SW 1271 (cell line): ENCODE data around the gene CERS6.
"Not testable (repeated sequence)": the region's sequence is repeated elsewhere in the genome, so short reads cannot be mapped to it uniquely, and the experiment has no call there.

Experiments
- DNase-seq, 2 experiments: peaks; one replicate each; lab custom pipeline; 2025; lab: John Stamatoyannopoulos, UW

The CERS6 gene, protein sequence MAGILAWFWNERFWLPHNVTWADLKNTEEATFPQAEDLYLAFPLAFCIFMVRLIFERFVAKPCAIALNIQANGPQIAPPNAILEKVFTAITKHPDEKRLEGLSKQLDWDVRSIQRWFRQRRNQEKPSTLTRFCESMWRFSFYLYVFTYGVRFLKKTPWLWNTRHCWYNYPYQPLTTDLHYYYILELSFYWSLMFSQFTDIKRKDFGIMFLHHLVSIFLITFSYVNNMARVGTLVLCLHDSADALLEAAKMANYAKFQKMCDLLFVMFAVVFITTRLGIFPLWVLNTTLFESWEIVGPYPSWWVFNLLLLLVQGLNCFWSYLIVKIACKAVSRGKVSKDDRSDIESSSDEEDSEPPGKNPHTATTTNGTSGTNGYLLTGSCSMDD

GRCh38 chr2:168455645-168456520 lies at the start of gene CERS6:
Gene CERS6, plus strand, starts transcription at chr2:168456272. Its CDS starts 177 bp downstream, at chr2:168456449.
- DNase-seq: peak; percentile 24 to 73

GRCh38 chr2:168412301-168412700 lies 43.8 kb upstream of the CERS6 start:
- not testable (repeated sequence) for DNase-seq

- DNase-seq: not testable (repeated sequence)
Observed at GRCh38 chr2:168413101-168413500, 43.0 kb upstream of the CERS6 start.

DNA sequence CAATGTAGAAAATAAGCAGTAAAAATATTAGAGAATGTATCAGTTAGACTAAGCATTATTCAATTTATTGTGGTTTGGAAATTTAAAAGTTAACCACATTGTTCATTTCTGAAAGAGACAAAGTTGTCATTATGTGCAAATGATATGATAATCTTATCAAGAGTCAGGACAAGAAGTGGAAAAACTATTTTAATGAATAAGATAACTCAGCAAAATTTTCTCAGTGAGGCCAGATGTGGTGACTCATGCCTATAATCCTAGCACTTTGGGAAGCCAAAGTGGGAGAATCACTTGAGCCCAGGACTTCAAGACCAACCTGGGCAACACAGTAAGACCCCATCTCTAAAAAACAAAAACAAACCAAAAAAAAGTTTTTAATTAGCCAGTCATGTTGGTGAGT lies 39.5 kb upstream of the CERS6 start:
- no peak for DNase-seq

- DNase-seq: no peak
Observed at GRCh38 chr2:168422584-168422983, 33.5 kb upstream of the CERS6 start.

- no peak for DNase-seq
Observed at GRCh38 chr2:168424112-168424951, 31.7 kb upstream of the CERS6 start.

- no peak for DNase-seq
Observed at GRCh38 chr2:168424971-168425370, 31.1 kb upstream of the CERS6 start.

DNA sequence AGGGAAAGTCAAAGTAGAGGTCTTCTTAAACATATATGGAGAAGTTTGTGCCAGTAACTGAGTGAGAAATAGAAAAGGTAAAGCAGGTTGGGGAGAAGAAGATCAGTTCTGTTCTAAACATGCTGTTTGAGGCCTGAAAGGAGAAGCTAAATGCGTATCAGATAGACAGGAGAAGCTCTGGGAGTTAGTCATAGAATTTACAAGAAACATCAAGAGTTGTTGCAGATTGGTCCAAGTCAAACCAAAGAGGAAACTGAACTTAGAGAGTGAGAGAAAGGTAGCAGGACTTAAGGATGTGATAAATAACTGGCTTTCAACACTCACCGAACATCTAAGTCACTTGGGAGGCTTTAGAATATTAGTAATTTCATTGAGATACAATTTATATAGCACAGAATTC lies 29.2 kb upstream of the CERS6 start:
- DNase-seq: no peak

DNA sequence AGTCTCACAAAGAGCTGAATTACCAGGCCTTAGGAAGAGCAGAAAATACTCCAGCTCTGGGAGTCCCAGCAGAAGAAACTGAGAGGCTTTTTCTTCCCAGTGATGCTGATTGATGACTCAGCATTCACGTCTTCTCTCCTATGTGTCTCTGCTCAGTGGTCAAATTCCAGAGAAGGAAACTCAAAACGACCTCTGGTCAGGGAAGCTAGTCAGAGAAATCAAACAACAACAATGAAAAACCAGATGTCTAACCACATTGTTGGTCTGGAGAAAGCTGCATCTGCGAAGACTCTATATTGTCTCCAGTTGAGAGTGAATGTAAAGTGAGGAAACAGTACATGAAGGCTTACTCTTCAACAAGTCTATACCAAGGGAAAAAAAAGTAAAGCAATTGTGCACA lies 28.6 kb upstream of the CERS6 start:
- DNase-seq: no peak

GRCh38 chr2:168428431-168428830 lies 27.6 kb upstream of the CERS6 start:
- DNase-seq: no peak

DNA sequence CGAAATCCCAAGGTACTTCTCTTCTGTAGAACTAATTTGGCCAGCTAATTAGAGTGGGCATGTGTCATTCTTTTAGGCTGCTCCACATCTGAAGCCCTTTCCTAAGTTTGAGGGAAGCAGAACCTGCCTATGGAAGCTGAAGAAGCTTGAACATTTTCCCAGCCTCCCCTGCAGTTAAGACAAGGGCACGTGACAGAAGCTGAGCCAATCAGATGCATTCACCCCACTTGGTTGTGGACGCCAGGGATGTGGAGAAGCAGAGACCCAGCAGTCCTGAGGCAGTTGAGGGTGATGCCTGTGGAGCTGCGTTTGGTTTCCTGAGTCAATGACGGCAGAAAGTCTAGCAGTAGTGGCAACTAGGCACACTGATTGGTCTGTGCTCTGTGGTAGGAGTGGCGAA lies 26.1 kb upstream of the CERS6 start:
- no peak for DNase-seq

DNA sequence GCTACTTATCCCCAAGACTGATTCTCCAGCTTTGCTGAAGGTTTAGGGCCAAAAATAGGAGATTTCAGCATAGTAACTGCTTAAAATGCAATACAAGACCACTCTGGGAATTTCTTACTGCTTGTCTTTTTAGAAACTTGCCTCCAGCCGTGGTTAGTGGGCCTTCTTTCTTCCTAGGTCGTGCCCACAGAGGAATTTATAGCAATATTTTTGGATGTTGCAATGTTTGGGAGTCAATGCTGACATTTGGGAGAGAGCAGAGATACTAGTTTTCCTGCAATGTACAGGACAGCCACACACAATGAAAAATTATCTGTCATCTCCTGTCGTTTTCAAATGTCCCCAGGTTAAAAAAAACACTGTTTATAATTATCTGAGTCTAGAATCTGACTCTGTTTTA lies 25.6 kb upstream of the CERS6 start:
- no peak for DNase-seq

DNA sequence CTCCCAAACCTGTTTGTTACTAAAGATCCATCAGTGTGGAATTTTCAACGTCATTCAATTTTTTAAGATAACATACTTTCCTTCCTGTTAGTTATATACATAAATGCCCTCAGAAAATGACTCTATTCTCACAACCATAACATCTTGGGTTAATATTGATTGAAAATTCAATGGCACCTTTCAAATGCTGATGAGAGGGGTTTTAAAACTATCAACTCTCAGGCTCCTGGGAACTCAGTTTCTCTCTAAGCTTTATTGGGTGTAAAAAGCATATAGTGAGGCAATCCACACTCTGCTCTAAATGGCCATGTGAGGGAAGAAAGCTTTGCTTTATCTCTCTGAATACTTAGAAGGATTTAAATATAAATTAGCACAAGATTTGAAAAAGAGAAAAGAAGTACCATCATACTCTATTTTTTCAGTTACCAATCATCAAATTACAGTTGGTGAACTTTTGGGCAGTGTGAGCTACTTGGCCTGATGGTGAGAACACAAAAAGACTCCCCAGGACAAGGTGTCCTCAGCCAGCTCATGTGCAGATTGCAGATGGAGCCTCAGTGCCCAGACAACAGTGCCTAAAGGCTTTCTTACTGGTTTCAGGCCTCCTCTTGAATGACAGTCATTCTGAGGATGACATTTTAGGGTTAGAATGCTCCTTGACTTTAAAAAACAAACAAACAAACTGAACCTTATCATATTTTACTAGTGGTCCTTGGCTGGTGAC lies 24.6 kb upstream of the CERS6 start:
- no peak for DNase-seq

- DNase-seq: no peak
Observed at GRCh38 chr2:168432100-168432499, 24.0 kb upstream of the CERS6 start.

DNA sequence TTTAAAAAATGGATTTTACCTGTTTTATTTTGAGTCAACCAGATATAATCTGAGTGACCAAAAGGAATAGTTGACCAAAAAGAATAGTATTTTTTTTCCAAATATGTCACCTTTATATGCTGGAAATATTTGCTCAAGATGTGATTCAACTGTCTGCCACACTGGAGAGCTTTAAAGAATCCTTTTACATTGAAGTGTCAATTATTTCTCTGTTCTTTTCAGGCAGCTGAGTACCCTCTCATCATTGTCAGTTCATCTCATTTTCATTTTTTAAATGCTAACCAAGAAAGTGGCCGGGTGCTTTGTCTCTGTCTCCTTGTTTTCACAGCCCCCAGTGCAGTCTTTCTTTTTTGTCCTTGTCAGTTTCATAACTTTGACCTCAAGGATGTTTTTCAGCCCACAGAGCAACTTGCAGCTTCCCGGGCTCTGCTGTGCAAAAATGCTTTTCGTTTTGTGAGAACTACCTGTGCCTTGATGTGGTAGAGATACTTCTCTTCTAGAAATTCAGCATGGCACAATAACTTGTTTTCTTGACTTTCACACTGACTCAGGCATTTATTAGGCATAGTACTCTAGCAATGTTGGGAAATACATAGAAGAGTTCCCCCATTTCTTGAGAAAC lies 23.4 kb upstream of the CERS6 start:
- no peak for DNase-seq

DNA sequence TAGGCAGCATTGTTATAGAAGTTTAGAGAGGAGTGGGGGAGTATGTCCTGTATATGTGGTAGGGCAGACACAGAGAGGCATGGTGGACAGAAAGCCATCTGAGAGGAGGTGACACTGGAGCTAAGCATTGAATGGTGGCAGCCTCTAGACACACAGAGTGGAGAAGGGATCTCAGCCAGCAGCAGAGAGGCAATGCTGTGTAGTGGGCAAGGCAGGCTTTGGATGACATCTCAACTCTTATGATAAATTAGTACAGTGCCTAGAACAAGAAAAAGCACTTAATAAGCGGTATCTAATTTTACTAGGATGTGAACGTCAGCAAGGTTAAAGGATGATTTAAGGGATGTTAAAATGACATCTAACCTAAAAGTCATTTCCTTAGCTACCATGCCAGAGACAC lies 22.5 kb upstream of the CERS6 start:
- no peak for DNase-seq

GRCh38 chr2:168434146-168434545 lies 21.9 kb upstream of the CERS6 start:
- no peak for DNase-seq

DNA sequence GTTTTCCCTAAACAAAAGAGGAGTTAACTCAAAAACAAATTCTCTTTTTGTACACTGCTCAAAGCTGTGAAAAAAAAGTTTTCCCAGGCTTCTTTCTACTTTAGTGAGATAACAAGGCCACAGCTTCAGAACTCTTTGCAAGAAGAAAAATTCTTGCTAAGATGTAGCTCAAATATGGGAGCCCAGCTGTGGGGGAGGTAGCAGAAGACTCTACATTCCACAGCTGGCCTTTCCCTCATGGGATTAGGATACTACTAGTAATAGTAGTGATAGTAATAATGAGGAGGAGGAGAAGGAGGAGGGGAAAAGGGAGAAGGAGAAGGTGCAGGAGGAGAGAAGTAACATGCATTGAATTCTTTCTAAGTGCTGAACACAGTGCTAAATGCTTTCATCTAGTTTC lies 19.2 kb upstream of the CERS6 start:
- no peak for DNase-seq

GRCh38 chr2:168438553-168438952 lies 17.5 kb upstream of the CERS6 start:
- no peak for DNase-seq

DNA sequence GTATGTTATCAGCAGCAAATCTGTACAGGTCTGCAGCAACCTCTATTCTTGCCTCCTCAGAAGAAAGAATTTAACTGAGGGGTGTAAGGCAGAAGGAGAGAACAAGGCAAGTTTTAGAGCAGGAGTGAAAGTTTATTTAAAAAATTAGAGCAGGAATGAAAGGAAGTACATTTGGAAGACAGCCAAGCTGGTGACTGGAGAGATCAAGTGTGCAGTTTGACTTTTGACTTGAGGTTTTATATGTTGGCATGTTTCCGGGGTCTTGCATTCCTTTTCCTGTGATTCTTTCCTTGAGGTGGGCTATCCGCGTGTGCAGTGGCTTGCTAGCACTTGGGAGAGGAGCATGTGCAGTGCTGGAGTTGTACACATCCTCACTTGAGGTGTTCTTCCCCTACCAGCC lies 16.5 kb upstream of the CERS6 start:
- DNase-seq: no peak

GRCh38 chr2:168441214-168441872 lies 14.7 kb upstream of the CERS6 start:
- no peak for DNase-seq
